OCI-LY3 (cell line): ENCODE measurements around the gene EARS2.

Experiments used
- EZH2phosphoT487 ChIP-seq: fragments of 200-600 bp; shearing (Covaris generic); IDR thresholded peaks from 2 replicates; pipeline ENCODE4 v1.6.1; 2018; ENCODE audit warnings: antibody characterized with exemption, mixed run types, low read depth
- TF ChIP-seq, protein P1 (sequence below): fragments of 200-600, 300-600 bp; sonication (generic); IDR thresholded peaks from 2 replicates; pipeline ENCODE4 v1.5.1; 2014; ENCODE audit warnings: antibody characterized with exemption, low read length, low read depth

DNA sequence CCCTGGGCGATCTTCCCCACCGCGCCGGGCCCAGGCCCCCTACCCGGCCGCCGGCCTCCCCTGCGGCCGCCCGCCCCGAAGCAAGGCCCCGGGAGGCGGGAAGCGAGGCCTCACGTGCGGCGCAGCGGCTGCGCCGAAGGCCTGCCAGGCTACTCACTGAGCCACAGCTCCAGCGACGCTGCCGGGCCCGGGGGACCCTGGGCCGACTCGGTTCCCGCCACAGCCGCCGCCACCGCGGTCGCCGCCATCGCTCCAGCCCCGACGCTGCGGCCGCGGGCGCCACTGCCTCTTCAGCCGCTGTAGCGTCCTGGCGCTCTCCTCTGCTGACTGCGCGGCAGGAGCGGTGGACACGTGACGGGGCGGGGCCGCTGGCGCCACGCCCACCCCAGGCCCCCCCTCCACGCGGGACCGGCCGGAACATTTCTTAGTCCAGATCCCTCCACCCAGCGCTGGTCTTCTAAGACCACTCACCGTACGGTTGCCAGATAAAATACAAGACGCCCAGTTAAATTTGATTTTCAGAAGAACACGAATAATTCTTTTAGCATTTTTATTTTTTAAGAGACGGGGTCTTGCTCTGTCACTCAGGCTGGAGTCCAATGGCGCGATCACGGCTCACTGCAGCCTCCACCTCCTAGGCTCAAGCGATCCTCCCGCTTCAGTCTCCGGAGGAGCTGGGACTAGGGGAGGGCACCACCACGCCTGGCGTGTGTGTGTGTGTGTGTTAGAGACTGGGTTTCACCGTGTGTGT lies 46.8 kb downstream of the EARS2 start, which contains the start of gene GGA2:
- TF ChIP-seq, protein P1, sequence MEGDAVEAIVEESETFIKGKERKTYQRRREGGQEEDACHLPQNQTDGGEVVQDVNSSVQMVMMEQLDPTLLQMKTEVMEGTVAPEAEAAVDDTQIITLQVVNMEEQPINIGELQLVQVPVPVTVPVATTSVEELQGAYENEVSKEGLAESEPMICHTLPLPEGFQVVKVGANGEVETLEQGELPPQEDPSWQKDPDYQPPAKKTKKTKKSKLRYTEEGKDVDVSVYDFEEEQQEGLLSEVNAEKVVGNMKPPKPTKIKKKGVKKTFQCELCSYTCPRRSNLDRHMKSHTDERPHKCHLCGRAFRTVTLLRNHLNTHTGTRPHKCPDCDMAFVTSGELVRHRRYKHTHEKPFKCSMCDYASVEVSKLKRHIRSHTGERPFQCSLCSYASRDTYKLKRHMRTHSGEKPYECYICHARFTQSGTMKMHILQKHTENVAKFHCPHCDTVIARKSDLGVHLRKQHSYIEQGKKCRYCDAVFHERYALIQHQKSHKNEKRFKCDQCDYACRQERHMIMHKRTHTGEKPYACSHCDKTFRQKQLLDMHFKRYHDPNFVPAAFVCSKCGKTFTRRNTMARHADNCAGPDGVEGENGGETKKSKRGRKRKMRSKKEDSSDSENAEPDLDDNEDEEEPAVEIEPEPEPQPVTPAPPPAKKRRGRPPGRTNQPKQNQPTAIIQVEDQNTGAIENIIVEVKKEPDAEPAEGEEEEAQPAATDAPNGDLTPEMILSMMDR: no peak
- TF ChIP-seq EZH2phosphoT487: no peak
